HEK293 (cell line): ENCODE measurements around the gene STK11.

Source experiments
- CTCF ChIP-seq: fragments of 450-650 bp; formaldehyde crosslinking; IDR thresholded peaks from 2 replicates; pipeline ENCODE4 v1.5.1; 2016; ENCODE audit warnings: missing biosample characterization, missing genetic modification characterization
- PATZ1 ChIP-seq: fragments of 450-650 bp; formaldehyde crosslinking; IDR thresholded peaks from 2 replicates; pipeline ENCODE4 v1.5.1; 2016; ENCODE audit warnings: missing biosample characterization, missing genetic modification characterization
- REPIN1 ChIP-seq: fragments of 450-650 bp; formaldehyde crosslinking; IDR thresholded peaks from 2 replicates; pipeline ENCODE4 v1.5.1; 2017; ENCODE audit warnings: missing biosample characterization, missing genetic modification characterization, low read depth
- ZNF837 ChIP-seq: fragments of 450-650 bp; formaldehyde crosslinking; IDR thresholded peaks from 2 replicates; pipeline ENCODE4 v1.5.1; 2016; ENCODE audit warnings: missing biosample characterization, missing genetic modification characterization

- TF ChIP-seq ZNF837 (tag by site-specific recombination): no peak
- no peak for TF ChIP-seq PATZ1
- TF ChIP-seq CTCF (tag by site-specific recombination): no peak
- TF ChIP-seq REPIN1: no peak
Measured at GRCh38 chr19:1254081-1254527, 48.5 kb downstream of the STK11 start.
